Activated B cell treated with CpG ODN at 0.5 μM for 24 hours (primary cell): Measurements from ENCODE around the gene DAGLA. TPM values are rescaled to one million over a fixed set of nuclear protein-coding genes. Genes with fewer than 3 reads are reported as not detected.

ENCODE experiments used
- ATAC-seq: fragments of 200-7000 bp; cut with Tn5 transposase; one replicate; pipeline ENCODE4 v1.10.0; 2021; ENCODE audit warnings: low read depth, mild to moderate bottlenecking, moderate library complexity
- CTCF ChIA-PET: fragments of 350-600 bp; sonication (Branson Sonifier 250); formaldehyde crosslinking; loops from one replicate; lab custom pipeline; 2021; ENCODE audit warnings: antibody characterized with exemption; lab: Charles Lee
- POLR2A ChIA-PET: fragments of 350-600 bp; sonication (Branson Sonifier 250); formaldehyde crosslinking; loops from one replicate; lab custom pipeline; 2021; ENCODE audit warnings: antibody characterized with exemption; lab: Charles Lee
- DNase-seq: peaks from one replicate; pipeline ENCODE4 v3.0.0; 2022
- H3K27ac Mint-ChIP-seq: one replicate; pipeline ENCODE4 v1.8.0; 2020; ENCODE audit warnings: mixed read lengths
- H3K27me3 Mint-ChIP-seq: one replicate; pipeline ENCODE4 v1.8.0; 2021; ENCODE audit warnings: mixed read lengths
- H3K36me3 Mint-ChIP-seq: one replicate; pipeline ENCODE4 v1.8.0; 2021; ENCODE audit warnings: low read depth, mixed read lengths
- H3K4me1 Mint-ChIP-seq: one replicate; pipeline ENCODE4 v1.8.0; 2021; ENCODE audit warnings: mixed read lengths
- H3K4me3 Mint-ChIP-seq: one replicate; pipeline ENCODE4 v1.8.0; 2020; ENCODE audit warnings: mild to moderate bottlenecking, mixed read lengths
- H3K9me3 Mint-ChIP-seq: one replicate; pipeline ENCODE4 v1.8.0; 2020; ENCODE audit warnings: mixed read lengths
- CTCF ChIP-seq: fragments of 200-600 bp; IDR thresholded peaks from one replicate; pipeline ENCODE4 v1.8.0; 2022; ENCODE audit warnings: antibody characterized with exemption, mild to moderate bottlenecking
- intact Hi-C: fragments of 100-400 bp; cut with micrococcal nuclease; formaldehyde crosslinking; loops from one replicate; pipeline ENCODE4 v1.15.1; 2024
- total RNA-seq: library from RNA; stranded (reverse); gene quantifications from 2 replicates; pipeline ENCODE4 v1.2.3, GENCODE V29; 2022

DAGLA gene
- total RNA-seq, 1 donor from 2014 or later = not detected

- Mint-ChIP-seq H3K9me3 (no peaks in the 10 kb centered on the region), H3K36me3 (no peaks in the 10 kb centered on the region), H3K27ac (no peak overlapping the region), H3K27me3 (peaks cover 29% of the 10 kb centered on the region), H3K4me3 (no peak overlapping the region), H3K4me1 (peaks cover 3% of the 10 kb centered on the region)
- ChIA-PET CTCF (no interaction called here), POLR2A (no interaction called here)
- ATAC-seq (no peak), DNase-seq (no peak)
- intact Hi-C loops = no loop called here
- TF ChIP-seq CTCF = no peak
Observed at GRCh38 chr11:61684870-61685616, 4.9 kb downstream of the DAGLA start.

- H3K9me3 Mint-ChIP-seq = no peaks in the 10 kb centered on the region
- no peak overlapping the region for H3K27ac Mint-ChIP-seq
- intact Hi-C loops = no loop called here
- ATAC-seq (no peak), DNase-seq (no peak)
- no peak for TF ChIP-seq CTCF
- ChIA-PET CTCF (no interaction called here), POLR2A (no interaction called here)
- H3K4me3 Mint-ChIP-seq = no peak overlapping the region
- H3K27me3 Mint-ChIP-seq = peaks cover 29% of the 10 kb centered on the region
- no peaks in the 10 kb centered on the region for H3K36me3 Mint-ChIP-seq
- H3K4me1 Mint-ChIP-seq = peaks cover 3% of the 10 kb centered on the region
Observed at GRCh38 chr11:61685617-61685967, 5.4 kb downstream of the DAGLA start.

GRCh38 chr11:61686066-61686465, 5.9 kb downstream of the DAGLA start:
- intact Hi-C loops = no loop called here
- DNase-seq (no peak), ATAC-seq (no peak)
- ChIA-PET CTCF (no interaction called here), POLR2A (no interaction called here)
- Mint-ChIP-seq H3K9me3 (no peaks in the 10 kb centered on the region), H3K36me3 (no peaks in the 10 kb centered on the region), H3K27me3 (peaks cover 24% of the 10 kb centered on the region), H3K4me3 (no peak overlapping the region), H3K4me1 (no peaks in the 10 kb centered on the region), H3K27ac (no peak overlapping the region)
- TF ChIP-seq CTCF = no peak

GRCh38 chr11:61686469-61686868, 6.3 kb downstream of the DAGLA start:
- intact Hi-C loops = no loop called here
- DNase-seq (no peak), ATAC-seq (no peak)
- ChIA-PET POLR2A (no interaction called here), CTCF (no interaction called here)
- Mint-ChIP-seq H3K27ac (no peak overlapping the region), H3K27me3 (peaks cover 21% of the 10 kb centered on the region), H3K9me3 (no peaks in the 10 kb centered on the region), H3K4me1 (no peaks in the 10 kb centered on the region), H3K4me3 (no peak overlapping the region), H3K36me3 (no peaks in the 10 kb centered on the region)
- TF ChIP-seq CTCF = no peak

GRCh38 chr11:61687420-61687819, 7.2 kb downstream of the DAGLA start:
- intact Hi-C loops = no loop called here
- DNase-seq = no peak
- ChIA-PET POLR2A (no interaction called here), CTCF (no interaction called here)
- H3K27ac Mint-ChIP-seq = no peak overlapping the region
- no peak overlapping the region for H3K4me3 Mint-ChIP-seq
- no peaks in the 10 kb centered on the region for H3K36me3 Mint-ChIP-seq
- ATAC-seq = no peak
- no peak for TF ChIP-seq CTCF
- peaks cover 21% of the 10 kb centered on the region for H3K27me3 Mint-ChIP-seq
- H3K4me1 Mint-ChIP-seq = no peaks in the 10 kb centered on the region
- no peaks in the 10 kb centered on the region for H3K9me3 Mint-ChIP-seq
